Thyroid gland (tissue), 4 donors: ENCODE data around the gene CEP85. TPM values are rescaled to one million over a fixed set of nuclear protein-coding genes. Genes with fewer than 3 reads are reported as not detected.

ENCODE experiments used
- DNase-seq, 2 donors: peaks; one replicate each; pipeline ENCODE4 v3.0.0-alpha.2; 2019
- H3K27ac ChIP-seq, 3 donors: fragments of 200-600 bp; sonication (generic); 1 replicate in 2 of 3; 2 replicates in 1 of 3; pipeline ENCODE4 v1.5.1; 2016 to 2019; ENCODE audit warnings: mild to moderate bottlenecking in 1 of 3, moderate library complexity in 1 of 3
- H3K27me3 ChIP-seq: fragments of 200-600 bp; sonication (generic); one replicate; pipeline ENCODE4 v1.5.1; 2019
- H3K36me3 ChIP-seq, 2 donors: fragments of 200-600 bp; sonication (generic); one replicate each; pipeline ENCODE4 v1.5.1; 2016 to 2019
- H3K4me1 ChIP-seq, 2 donors: fragments of 200-600 bp; sonication (generic); one replicate each; pipeline ENCODE4 v1.5.1; 2017 to 2019
- H3K4me3 ChIP-seq, 3 donors: fragments of 200-600 bp; sonication (generic); replicated peaks in 1 of 3; 1 replicate in 2 of 3; 2 replicates in 1 of 3; pipeline ENCODE4 v1.5.1; 2016; ENCODE audit warnings: mild to moderate bottlenecking in 1 of 3
- H3K9me3 ChIP-seq: fragments of 200-600 bp; sonication (generic); one replicate; pipeline ENCODE4 v1.5.1; 2017
- CTCF ChIP-seq, 6 experiments: fragments of 200-600 bp in 3 of 6; fragments of 450-650 bp in 3 of 6; sonication (generic) in 3 of 6; IDR thresholded peaks; one replicate each; pipeline ENCODE4 v1.5.1; 2016 to 2019; ENCODE audit warnings: antibody characterized with exemption in 6 of 6, mild to moderate bottlenecking in 2 of 6, inconsistent platforms in 1 of 6, moderate library complexity in 1 of 6
- POLR2A ChIP-seq, 2 donors: fragments of 450-650 bp; IDR thresholded peaks; one replicate each; pipeline ENCODE4 v1.6.1; 2017; ENCODE audit warnings: antibody characterized with exemption in 2 of 2, mild to moderate bottlenecking in 2 of 2, moderate library complexity in 1 of 2
- WGBS, 2 donors: methylation state at CpG; one replicate each; pipeline ENCODE4 v1.1.5; 2017; 5-methylcytosine and 5-hydroxymethylcytosine counted together
- intact Hi-C: fragments of 100-400 bp; cut with DNase I; formaldehyde crosslinking; loops from one replicate; pipeline ENCODE4 v1.15.1; 2023
- total RNA-seq, 4 donors: library from RNA; depleted of rRNA; stranded (reverse); fragments of >200 nt; gene quantifications; one replicate each; pipeline ENCODE4 v1.2.3, GENCODE V29; 2016

Gene CEP85
- total RNA-seq, 4 donors from 2014 or later = 16.0 to 27.0 (median 17.0) TPM

- Histone ChIP-seq H3K27me3 (no peaks in the 10 kb centered on the region), H3K27ac (no peak overlapping the region), H3K9me3 (no peaks in the 10 kb centered on the region), H3K4me3 (no peak overlapping the region), H3K4me1 (no peaks in the 10 kb centered on the region), H3K36me3 (peaks cover 12 to 22% of the 10 kb centered on the region in 2 donors)
- 97 to 100% methylated on average over 4 of the region's 4 CpGs for WGBS, 2 donors
- TF ChIP-seq CTCF (IDR thresholded peaks at IDR 0.05) (no peak), POLR2A (IDR thresholded peaks at IDR 0.05) (no peak)
- intact Hi-C loops = no loop called here
- DNase-seq = no peak
Measured at GRCh38 chr1:26269198-26269550, 35.2 kb downstream of the CEP85 start.

GRCh38 chr1:26274801-26275425 is 40.9 kb downstream of the CEP85 start:
- Histone ChIP-seq H3K4me3 (no peak overlapping the region), H3K27ac (peak overlapping the region in 1 of 3 donors; percentile 58)
- intact Hi-C loops = loop anchor here (5.0 kb wide), 1 partner anchor 47 kb away; no protein-coding TSS in a partner anchor

GRCh38 chr1:26275580-26276431 is 41.8 kb downstream of the CEP85 start:
- peak overlapping the region; percentile 58 to 71 (median 59) for H3K27ac ChIP-seq
- H3K9me3 ChIP-seq = no peaks in the 10 kb centered on the region
- TF ChIP-seq POLR2A (IDR thresholded peaks at IDR 0.05) = no peak
- peak; percentile 47 to 90 (median 77) for TF ChIP-seq CTCF (IDR thresholded peaks at IDR 0.05)
- H3K4me3 ChIP-seq = no peak overlapping the region
- WGBS, 2 donors = 42 to 47% methylated on average over 3 of the region's 3 CpGs
- H3K27me3 ChIP-seq = no peaks in the 10 kb centered on the region
- peaks cover 10 to 12% of the 10 kb centered on the region in 2 donors for H3K36me3 ChIP-seq
- DNase-seq = peak; percentile 85 to 86
- intact Hi-C loops = loop anchor here (5.0 kb wide), 1 partner anchor 46 kb away; no protein-coding TSS in a partner anchor
- H3K4me1 ChIP-seq = peaks cover 22 to 50% of the 10 kb centered on the region in 2 donors

More at GRCh38 chr1:26274801-26275425, 40.9 kb downstream of the CEP85 start:
- peaks cover 12 to 14% of the 10 kb centered on the region in 2 donors for H3K36me3 ChIP-seq
- DNase-seq = no peak
- peaks cover 16 to 44% of the 10 kb centered on the region in 2 donors for H3K4me1 ChIP-seq
- H3K9me3 ChIP-seq = no peaks in the 10 kb centered on the region
- no peaks in the 10 kb centered on the region for H3K27me3 ChIP-seq
- 94% methylated on average over 11 of the region's 11 CpGs for WGBS, 2 donors
- no peak for TF ChIP-seq CTCF (IDR thresholded peaks at IDR 0.05)
- no peak for TF ChIP-seq POLR2A (IDR thresholded peaks at IDR 0.05)

GRCh38 chr1:26276432-26276838 is 42.4 kb downstream of the CEP85 start:
- no peak for TF ChIP-seq CTCF (IDR thresholded peaks at IDR 0.05)
- Histone ChIP-seq H3K36me3 (peaks cover 7 to 12% of the 10 kb centered on the region in 2 donors), H3K4me3 (no peak overlapping the region), H3K9me3 (no peaks in the 10 kb centered on the region), H3K4me1 (peaks cover 23 to 56% of the 10 kb centered on the region in 2 donors), H3K27me3 (no peaks in the 10 kb centered on the region), H3K27ac (peak overlapping the region in 2 of 3 donors; percentile 58 to 71)
- DNase-seq = no peak
- WGBS, 2 donors = 56 to 86% methylated on average over 2 of the region's 2 CpGs
- intact Hi-C loops = loop anchor here (5.0 kb wide), 1 partner anchor 46 kb away; no protein-coding TSS in a partner anchor
